Duodenal mucosa (tissue), 2 donors: ENCODE measurements around the gene KIF13A.
"Not testable (repeated sequence)": the region's sequence is repeated elsewhere in the genome, so short reads cannot be mapped to it uniquely, and the experiment has no call there.

Experiments used
- H3K27ac ChIP-seq: one replicate; pipeline ENCODE4 v1.7.0; 2013; ENCODE audit warnings: low read depth, low read length
- H3K27me3 ChIP-seq, 2 donors: one replicate each; pipeline ENCODE4 v1.7.0; 2013; ENCODE audit warnings: low read length in 2 of 2, control low read depth in 1 of 2; ENCODE audit not compliant: insufficient read depth in 2 of 2, control insufficient read depth in 1 of 2
- H3K36me3 ChIP-seq, 2 donors: one replicate each; pipeline ENCODE4 v1.7.0; 2013; ENCODE audit warnings: low read length in 2 of 2, control low read depth in 1 of 2; ENCODE audit not compliant: insufficient read depth in 2 of 2, control insufficient read depth in 1 of 2
- H3K4me1 ChIP-seq, 2 donors: one replicate each; pipeline ENCODE4 v1.7.0; 2013; ENCODE audit warnings: low read length in 2 of 2, control low read depth in 1 of 2; ENCODE audit not compliant: insufficient read depth in 2 of 2, control insufficient read depth in 1 of 2
- H3K4me3 ChIP-seq, 2 donors: one replicate each; pipeline ENCODE4 v1.7.0; 2013; ENCODE audit warnings: low read length in 2 of 2, low read depth in 1 of 2
- H3K9ac ChIP-seq, 2 donors: one replicate each; pipeline ENCODE4 v1.7.0; 2013; ENCODE audit warnings: low read length in 2 of 2, low read depth in 1 of 2
- H3K9me3 ChIP-seq, 2 donors: one replicate each; pipeline ENCODE4 v1.7.0; 2013; ENCODE audit warnings: low read length in 2 of 2, control low read depth in 1 of 2; ENCODE audit not compliant: control insufficient read depth in 1 of 2

KIF13A gene

GRCh38 chr6:17957904-17958620, 29.4 kb downstream of the KIF13A start:
- Histone ChIP-seq H3K36me3 (peaks cover 0 to 3% of the 10 kb centered on the region in 2 donors), H3K4me1 (no peaks in the 10 kb centered on the region), H3K27ac (no peak overlapping the region), H3K9me3 (no peaks in the 10 kb centered on the region), H3K4me3 (no peak overlapping the region), H3K27me3 (no peaks in the 10 kb centered on the region), H3K9ac (no peak overlapping the region)

GRCh38 chr6:17957498-17957897, 29.9 kb downstream of the KIF13A start:
- peaks cover 0 to 3% of the 10 kb centered on the region in 2 donors for H3K36me3 ChIP-seq
- no peaks in the 10 kb centered on the region for H3K27me3 ChIP-seq
- no peaks in the 10 kb centered on the region for H3K4me1 ChIP-seq
- no peaks in the 10 kb centered on the region for H3K9me3 ChIP-seq
- no peak overlapping the region for H3K4me3 ChIP-seq
- no peak overlapping the region for H3K9ac ChIP-seq
- H3K27ac ChIP-seq = no peak overlapping the region

- Histone ChIP-seq H3K27ac (no peak overlapping the region), H3K36me3 (peaks cover 0 to 3% of the 10 kb centered on the region in 2 donors), H3K4me3 (no peak overlapping the region), H3K4me1 (no peaks in the 10 kb centered on the region), H3K9me3 (no peaks in the 10 kb centered on the region), H3K9ac (no peak overlapping the region), H3K27me3 (no peaks in the 10 kb centered on the region)
These were observed 30.3 kb downstream of the KIF13A start for GRCh38 chr6:17957086-17957485.

GRCh38 chr6:17950095-17950494, 37.3 kb downstream of the KIF13A start:
- peaks cover 0 to 3% of the 10 kb centered on the region in 2 donors for H3K36me3 ChIP-seq
- no peak overlapping the region for H3K4me3 ChIP-seq
- no peak overlapping the region for H3K27ac ChIP-seq
- H3K9me3 ChIP-seq = no peaks in the 10 kb centered on the region
- no peaks in the 10 kb centered on the region for H3K4me1 ChIP-seq
- H3K27me3 ChIP-seq = no peaks in the 10 kb centered on the region
- no peak overlapping the region for H3K9ac ChIP-seq

- Histone ChIP-seq H3K9ac (no peak overlapping the region), H3K36me3 (peaks cover 0 to 3% of the 10 kb centered on the region in 2 donors), H3K4me3 (no peak overlapping the region), H3K4me1 (no peaks in the 10 kb centered on the region), H3K27ac (no peak overlapping the region), H3K9me3 (no peaks in the 10 kb centered on the region), H3K27me3 (no peaks in the 10 kb centered on the region)
These were observed 38.3 kb downstream of the KIF13A start for GRCh38 chr6:17949168-17949567.

- Histone ChIP-seq H3K9me3 (no peaks in the 10 kb centered on the region), H3K27ac (no peak overlapping the region), H3K4me1 (no peaks in the 10 kb centered on the region), H3K4me3 (no peak overlapping the region), H3K27me3 (no peaks in the 10 kb centered on the region), H3K9ac (no peak overlapping the region), H3K36me3 (peaks cover 0 to 3% of the 10 kb centered on the region in 2 donors)
These were observed 38.7 kb downstream of the KIF13A start for GRCh38 chr6:17948725-17949124.

GRCh38 chr6:17947574-17947973, 39.9 kb downstream of the KIF13A start:
- not testable (repeated sequence) for H3K27me3 ChIP-seq, H3K9me3 ChIP-seq, H3K36me3 ChIP-seq, H3K27ac ChIP-seq, H3K4me3 ChIP-seq, H3K9ac ChIP-seq, H3K4me1 ChIP-seq

- no peaks in the 10 kb centered on the region for H3K27me3 ChIP-seq
- no peaks in the 10 kb centered on the region for H3K9me3 ChIP-seq
- no peak overlapping the region for H3K27ac ChIP-seq
- no peak overlapping the region for H3K4me3 ChIP-seq
- no peaks in the 10 kb centered on the region for H3K4me1 ChIP-seq
- no peak overlapping the region for H3K9ac ChIP-seq
- no peaks in the 10 kb centered on the region for H3K36me3 ChIP-seq
These were observed 41.9 kb downstream of the KIF13A start for GRCh38 chr6:17945575-17945974.

- no peaks in the 10 kb centered on the region for H3K4me1 ChIP-seq
- no peaks in the 10 kb centered on the region for H3K9me3 ChIP-seq
- no peak overlapping the region for H3K4me3 ChIP-seq
- H3K36me3 ChIP-seq = no peaks in the 10 kb centered on the region
- no peak overlapping the region for H3K9ac ChIP-seq
- H3K27me3 ChIP-seq = no peaks in the 10 kb centered on the region
- no peak overlapping the region for H3K27ac ChIP-seq
These were observed 42.3 kb downstream of the KIF13A start for GRCh38 chr6:17945111-17945510.

- Histone ChIP-seq H3K27ac (no peak overlapping the region), H3K9ac (no peak overlapping the region), H3K27me3 (no peaks in the 10 kb centered on the region), H3K9me3 (no peaks in the 10 kb centered on the region), H3K4me1 (peaks cover 0 to 8% of the 10 kb centered on the region in 2 donors), H3K4me3 (no peak overlapping the region), H3K36me3 (no peaks in the 10 kb centered on the region)
These were observed 46.1 kb downstream of the KIF13A start for GRCh38 chr6:17941318-17941717.
